HG03108 (cell line): ENCODE data around the gene CDH4.

Experiments used
- ATAC-seq: cut with Tn5 transposase; IDR thresholded peaks from one replicate; pipeline ENCODE4 v1.9.1; 2021; ENCODE audit warnings: moderate library complexity; ENCODE audit not compliant: unreplicated experiment

CDH4 gene

DNA sequence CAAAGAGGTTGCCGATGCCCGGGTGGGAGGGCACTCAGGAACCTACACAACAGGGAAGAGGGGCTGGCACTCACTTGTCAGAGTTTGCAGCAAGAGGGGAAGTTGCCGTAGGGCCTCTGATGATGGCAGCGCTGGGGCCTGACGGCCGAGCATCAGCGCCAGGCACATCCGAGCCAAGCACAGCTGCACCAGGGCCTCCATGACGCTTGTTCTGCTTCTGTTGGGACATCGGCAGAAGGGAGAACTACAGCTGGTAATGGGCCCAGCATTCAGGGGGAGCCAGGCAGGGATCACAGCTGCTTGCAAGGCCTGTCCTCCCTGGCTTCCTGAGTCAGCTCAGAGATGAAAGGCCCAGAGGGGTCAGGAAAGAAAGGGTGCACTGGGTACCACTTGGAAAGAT lies 367.7 kb downstream of the CDH4 start:
- ATAC-seq, result no peak

DNA sequence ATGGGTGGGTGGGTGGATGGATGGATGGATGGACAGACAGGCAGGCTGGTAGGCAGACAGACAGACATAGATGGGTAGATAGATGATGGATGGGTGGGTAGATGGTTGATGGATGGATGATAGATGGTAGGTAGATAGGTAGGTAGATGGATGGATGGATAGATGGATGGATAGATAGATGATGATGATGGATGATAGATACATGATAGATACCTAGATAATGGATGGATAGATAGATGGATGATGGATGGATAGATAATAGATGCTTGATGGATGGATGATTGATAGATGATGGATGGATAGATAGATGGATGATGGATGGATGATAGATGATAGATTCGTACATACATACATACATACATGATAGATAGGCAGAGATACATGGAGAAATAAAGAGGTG lies 368.1 kb downstream of the CDH4 start:
- no peak for ATAC-seq

DNA sequence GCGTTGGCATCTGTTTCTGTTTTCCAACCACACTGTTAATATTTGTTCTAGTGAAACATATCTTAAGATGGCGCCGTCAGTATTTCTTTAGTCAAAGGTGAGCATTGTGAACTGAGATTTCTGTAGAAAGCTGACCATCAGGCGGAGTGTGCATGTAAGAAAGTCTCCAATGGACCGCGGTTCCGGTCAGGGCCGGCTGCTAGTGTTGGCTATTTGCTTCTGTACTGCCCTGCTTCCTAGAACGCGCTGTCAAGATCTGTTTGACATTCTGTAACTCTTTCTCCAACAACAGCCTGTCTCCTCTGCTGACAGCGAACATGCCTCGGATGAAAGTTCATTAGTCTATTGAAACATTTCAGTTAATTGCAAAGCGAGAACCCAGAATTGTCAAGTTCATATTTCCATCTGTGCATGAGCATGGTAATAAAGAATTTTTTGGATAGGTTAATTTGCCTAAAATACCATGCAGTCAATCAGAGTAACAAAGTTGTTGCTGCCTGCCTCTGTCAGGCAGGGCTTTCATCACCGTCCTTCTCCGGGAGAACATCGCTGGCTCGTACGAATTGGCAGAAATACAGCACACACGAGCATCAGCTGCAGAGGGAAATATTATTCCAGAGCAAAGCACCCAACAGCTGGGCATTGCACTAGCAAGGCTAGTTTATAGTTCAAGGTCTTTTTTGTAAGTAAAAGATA lies 369.1 kb downstream of the CDH4 start:
- ATAC-seq, result no peak

DNA sequence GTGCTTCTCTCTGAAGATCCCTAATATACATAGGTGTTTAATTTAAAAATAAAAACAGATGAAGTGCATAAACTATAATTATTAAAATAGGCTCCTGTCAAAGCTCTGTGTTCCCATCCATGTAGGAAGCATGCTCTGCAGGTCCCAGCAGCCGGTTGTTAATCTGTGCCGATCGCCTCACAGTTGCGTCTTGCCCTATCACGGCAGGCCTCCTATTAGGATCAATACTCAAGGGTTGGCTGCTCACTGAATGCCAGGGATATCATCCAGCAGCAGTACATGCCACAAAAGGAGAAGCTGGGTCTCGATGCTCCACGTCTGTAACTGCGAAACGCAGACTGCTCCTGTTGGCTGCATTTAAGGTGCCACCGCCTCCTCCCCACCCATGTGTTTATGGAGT lies 369.8 kb downstream of the CDH4 start:
- ATAC-seq, result no peak

DNA sequence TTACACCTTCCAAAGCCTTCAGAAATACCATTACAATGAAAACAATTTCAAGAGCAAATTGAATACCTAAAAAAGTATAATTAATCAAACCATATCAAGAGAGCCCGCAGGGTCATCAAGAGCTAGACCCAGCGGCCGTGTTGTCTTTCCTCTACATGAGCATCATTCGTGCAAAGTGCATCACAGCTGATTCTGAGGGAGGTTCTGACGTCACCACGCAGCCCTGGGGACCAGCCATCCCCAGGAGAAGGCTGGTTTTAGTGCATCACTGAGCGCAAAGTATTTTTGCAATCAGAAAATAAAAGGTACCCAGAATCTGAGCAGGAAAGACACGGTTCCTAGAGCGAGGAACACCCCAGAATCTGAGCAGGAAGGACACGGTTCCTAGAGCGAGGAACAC lies 371.4 kb downstream of the CDH4 start:
- no peak for ATAC-seq

DNA sequence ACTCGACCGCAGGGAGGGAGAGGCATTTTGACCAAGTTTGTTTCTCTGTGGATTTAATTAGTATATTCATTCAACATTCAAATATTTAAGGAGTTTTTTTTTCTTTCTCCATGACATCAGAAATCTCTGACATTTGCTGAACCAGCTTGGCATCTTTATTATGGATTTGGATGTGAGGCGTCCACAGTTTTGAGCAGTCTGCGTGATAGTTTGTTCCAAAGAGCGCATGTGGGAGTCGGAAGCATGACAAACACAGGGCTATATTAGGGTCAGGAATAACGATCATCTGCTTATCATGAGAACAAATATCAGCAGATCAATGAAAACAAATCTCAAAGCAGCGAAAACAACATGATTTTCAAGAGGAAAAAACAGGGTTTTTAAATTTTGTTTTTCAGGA lies 373.2 kb downstream of the CDH4 start:
- no peak for ATAC-seq

DNA sequence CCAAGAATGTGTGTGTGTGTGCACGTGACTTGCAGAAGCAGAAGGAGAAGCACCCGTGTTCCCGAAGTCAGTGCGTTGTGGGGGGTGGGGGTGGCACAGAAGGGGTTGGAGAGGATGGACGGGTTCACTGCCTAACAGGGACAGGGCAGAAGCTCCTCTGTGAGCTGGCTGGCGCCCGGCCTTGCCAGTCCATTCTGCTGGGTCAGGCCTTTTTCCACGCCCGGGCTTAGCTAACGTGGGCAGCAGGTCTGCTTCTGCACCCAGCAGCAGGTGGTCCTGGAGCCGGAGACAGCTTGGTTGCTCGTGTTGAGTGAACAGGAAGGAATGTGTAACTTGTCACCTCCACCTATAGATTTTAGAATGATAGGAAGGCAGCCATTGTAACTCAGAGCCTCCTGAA lies 374.4 kb downstream of the CDH4 start:
- no peak for ATAC-seq

DNA sequence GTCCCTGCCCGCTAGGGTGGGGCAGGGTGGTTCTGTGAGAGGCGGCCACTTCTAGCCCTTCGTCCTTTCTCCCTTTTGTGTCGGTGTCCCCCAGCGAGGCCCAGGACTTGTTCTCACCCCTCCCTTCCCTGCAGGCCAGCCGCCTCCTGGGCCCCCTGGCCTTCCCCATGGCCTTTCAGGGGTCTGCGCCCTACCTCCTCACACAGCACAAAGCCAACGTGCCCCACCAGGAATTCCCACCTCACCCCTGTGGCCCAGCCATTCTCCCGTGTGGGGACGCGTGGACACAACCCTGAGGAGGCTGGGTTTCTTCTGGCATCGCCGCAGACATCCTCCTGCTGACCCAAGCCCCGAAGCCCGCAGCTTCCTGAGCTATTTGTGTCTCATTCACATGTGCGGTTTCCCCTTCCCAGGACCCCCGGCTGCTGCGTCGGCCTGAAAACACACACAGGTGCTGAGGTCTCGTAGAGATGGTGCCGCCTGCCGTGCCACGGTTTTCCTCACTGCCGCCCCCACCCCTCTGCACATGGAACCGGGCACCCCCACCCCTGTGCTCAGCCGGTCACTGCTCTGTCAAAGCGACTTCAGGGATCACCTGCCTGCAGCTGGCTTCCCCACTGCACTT lies 375.8 kb downstream of the CDH4 start:
- no peak for ATAC-seq

DNA sequence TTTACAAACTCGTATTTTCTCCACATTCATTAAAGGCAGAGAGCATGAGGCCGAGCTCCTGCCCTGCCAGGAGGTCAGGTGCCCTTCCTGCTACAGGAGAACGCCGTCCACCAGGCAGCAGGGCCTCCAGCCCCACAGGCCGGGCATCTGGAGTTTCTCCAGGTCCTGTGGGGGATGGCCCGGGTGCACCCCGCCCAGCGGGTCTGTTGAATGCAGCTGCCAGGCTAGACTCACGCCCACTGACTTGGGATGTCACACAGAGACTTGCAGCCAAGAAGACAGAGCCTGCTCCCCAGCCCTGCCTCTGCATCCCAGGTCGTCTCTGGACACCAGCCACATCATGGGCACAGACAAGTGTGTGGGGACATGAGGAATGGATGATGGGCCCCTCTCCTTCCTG lies 376.4 kb downstream of the CDH4 start:
- no peak for ATAC-seq

DNA sequence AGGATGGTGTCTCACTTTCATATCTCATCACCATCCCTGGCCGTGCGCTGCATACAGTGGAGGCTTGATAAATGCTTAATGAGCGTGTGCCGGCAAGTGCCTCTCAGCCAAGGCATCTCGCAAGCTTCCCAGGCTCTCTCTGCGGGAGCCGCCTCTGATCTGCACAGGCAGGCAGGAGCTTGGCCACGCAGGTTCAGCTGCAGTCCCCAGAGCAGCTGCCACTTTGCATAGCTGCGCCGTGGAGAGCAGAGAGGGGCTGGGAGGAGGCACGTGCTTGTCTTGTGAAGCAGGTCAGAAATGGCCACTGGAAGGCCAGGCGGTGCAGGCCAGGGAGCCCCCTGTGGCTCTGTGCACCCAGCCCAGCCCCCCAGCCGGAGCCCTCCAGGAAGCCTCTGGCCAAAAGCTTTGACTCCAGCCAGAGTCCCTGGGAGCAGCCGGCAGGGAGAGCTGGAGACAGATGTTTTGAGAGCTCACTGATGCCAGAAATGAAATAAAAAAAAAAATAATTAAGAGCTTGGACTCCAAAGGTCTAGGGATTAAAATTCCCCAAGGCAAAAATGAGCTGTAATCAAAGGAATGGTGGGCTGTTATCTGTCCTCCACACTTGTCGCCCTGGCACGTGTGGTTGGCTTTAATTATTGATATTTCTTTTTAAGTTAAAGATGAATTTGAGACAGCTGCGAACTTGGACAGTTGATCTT lies 377.0 kb downstream of the CDH4 start:
- ATAC-seq, result no peak

DNA sequence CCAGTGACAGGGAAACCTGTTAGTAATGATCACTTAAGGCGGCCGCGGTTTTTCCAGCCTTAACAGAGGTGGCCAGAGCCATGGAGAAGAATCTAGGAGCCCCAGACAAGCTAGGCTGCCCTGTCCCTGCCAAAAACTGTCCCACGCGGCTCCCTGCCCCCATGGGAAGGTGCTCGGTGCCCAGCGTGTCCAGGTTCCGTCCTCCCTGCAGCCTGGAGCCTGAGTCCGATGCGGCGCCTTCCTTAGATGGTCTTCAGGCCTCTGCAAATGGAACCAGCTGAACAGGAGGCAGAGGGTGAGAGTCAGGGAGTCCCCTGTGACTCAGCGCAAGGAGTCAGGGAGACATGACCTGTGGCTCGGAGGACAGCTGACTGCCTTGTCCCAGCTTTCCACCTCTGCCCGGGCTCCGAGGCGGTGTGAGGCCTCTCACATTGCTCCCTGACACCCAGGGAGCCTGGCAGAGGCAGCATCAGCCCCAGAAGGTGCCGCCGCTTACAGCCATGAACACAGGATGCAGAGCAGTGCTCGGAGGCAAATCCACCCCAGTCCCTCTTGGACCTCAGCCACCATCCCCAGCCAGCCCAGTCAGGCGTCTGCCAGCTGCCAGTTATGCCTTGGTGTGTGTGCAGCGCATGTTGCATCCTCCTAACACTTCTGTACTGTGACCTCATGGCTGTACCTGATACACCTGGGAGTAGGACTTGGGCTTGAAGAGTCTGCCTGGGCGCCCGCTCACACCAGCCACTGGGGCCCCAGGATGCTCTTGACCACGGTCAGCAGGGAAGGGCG lies 377.7 kb downstream of the CDH4 start:
- ATAC-seq, result no peak

DNA sequence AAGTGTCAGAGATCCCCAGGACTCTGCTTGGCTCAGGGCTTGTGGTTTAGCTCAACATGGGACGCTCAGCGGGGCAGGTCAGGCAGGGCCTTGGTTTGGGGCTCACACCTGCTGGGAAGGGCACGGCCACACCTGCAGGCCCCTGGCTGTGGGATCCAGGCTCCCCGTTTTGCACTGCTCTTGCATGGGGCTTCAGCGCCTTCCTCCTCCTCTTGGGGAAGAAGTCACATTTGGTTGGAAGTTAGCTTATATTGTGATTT lies 378.3 kb downstream of the CDH4 start:
- no peak for ATAC-seq

DNA sequence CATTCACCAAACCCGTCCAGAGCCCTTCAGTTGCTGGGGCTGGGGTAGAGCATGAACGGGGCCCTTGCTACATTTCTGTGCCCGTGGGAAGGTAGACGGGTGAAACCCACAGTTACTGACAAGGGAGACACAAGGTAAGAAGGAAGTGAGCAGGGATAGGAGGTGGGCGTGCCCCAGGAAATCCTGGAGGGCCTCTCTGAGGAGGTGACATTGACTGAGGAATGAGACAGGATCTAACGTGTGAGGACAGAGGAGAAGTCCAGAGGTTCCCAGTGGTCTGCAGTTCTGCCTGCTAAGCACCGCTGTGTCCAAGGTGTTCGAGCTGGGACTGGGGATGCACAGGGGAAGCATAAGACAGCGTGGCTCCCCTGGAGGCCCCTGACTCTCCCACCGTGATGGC lies 378.8 kb downstream of the CDH4 start:
- no peak for ATAC-seq

DNA sequence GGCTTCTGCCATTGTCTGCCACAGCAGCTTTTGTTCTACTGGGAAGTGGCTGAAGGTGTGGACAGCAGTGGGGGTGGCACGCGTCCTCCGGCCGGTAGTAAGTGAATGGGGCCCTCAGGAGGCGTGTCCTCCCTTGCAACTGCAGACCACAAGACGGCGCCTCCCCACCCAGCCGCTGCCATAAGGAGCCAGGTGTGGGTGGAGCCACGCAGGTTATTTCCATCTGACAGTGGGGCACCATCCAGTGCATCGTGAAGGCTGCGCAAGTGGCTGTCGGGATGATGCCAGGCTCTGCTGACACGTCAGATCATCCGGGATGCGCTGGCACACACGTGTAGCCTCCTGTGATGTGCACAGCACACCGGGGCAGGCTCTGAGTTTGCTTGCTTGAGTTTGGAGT lies 379.7 kb downstream of the CDH4 start:
- no peak for ATAC-seq

DNA sequence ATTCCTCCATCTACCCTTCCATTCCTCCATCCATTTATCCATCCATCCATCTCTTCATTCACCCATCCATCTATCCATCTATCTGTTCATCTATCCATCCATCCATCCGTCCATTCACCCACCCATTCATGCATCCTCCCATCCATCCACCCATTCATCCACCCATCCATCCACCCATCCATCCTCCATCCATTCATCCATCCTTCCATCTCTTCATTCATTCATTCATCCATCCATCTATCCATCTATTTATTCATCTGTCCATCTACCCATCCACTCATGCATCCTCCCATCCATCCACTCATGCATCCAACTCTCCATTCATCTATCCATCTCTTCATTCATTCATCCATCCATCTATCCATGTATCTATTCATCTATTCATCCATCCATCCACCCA lies 380.9 kb downstream of the CDH4 start:
- ATAC-seq, result no peak

DNA sequence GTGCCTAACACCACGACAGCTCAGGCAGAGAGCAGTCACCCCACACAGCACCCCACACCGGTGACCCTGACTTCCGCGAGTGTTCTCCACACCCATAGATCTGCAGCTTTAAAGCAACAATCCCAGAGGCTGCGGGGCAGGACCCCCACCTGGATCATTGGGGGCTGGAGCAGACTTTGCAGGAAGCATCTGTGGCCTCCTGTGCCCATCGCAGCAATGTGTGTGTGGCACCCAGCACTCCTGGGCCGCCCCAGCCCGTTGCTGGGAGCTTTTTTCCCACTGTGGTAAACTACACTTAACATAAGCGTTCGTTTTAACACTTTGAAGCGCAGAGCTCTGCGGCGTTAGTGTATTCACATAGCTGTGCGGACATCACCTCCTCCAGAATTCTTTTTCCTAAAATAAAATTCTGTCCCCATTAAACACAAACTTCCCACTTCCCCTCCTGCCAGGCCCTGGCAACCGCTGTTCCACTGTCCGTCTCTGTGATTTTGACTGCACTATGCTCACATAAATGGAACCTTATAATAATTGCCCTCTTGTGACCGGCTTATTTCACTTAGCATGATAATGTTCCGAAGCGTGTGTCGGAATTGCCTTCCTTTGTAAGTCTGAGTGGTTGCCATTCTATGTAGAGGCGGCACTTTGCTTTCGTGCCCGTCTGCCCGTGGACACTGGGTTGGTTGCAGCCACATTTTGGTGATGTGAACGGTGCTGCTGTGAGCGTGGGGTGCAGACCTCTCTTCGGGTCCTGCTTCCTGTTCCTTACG lies 382.5 kb downstream of the CDH4 start:
- ATAC-seq, result no peak

DNA sequence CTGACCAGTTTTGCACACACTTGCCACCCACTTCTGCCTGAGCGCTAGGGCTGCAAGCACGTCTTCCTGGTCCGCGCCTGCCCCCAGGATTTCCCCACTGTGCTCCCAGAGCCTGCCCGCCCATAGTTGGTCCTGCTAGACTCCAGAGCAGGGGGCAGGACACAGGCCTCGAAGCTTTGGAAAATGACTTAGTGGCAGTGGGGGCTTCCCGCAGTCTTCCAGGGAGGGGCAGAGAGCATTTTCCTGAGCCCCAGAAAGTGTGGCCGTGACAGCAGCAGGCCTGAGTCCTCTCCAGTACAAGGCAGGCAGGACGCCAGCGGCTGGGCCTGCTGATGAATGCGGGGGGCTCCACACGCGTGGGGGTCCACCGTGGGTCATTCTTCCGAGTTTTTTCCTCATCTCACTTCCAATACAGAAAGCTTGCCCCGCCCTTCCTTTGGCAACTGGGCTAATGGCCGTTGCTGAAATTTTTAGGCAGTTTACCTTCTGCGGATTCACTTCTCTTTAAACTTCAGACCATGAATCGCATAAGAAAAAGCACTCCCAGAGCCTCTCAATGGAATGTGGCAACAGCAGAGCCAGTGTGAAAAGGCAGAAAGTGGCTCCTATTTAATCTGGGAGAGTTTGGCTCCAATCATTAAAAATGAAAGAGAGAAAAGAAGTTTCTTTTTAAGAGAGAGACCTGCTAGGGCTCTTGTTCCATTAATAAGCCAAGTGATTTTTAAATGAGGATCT lies 383.8 kb downstream of the CDH4 start:
- ATAC-seq, result no peak

DNA sequence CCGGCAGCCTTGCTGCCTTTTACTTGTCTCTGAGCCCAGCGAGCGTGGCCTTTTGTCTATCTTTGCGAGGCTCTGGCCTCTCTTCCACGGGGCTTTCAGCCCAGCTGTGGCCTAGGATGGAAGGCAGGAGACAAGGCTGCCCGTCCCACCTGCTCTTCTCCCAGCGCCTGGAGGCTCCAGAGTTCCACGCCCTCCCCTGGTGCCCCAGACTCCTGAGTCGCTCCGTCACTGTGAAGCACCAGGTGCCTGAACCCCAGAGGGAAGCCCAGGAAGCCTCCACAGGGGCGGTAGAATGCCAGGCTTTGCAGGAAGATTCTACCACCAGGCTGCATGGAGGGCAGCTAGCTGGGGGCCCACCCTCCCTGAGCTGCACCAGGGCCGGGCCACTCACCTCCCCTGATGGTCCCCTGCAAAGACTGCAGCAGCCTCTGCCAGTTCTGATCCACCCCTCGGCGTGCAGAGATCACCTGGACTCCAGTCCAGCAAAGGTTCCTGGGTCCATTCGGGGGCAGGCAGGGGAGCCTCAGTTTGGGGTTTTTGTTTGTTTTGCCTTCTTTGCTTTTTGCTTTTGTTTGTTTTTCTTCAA lies 384.6 kb downstream of the CDH4 start:
- no peak for ATAC-seq

DNA sequence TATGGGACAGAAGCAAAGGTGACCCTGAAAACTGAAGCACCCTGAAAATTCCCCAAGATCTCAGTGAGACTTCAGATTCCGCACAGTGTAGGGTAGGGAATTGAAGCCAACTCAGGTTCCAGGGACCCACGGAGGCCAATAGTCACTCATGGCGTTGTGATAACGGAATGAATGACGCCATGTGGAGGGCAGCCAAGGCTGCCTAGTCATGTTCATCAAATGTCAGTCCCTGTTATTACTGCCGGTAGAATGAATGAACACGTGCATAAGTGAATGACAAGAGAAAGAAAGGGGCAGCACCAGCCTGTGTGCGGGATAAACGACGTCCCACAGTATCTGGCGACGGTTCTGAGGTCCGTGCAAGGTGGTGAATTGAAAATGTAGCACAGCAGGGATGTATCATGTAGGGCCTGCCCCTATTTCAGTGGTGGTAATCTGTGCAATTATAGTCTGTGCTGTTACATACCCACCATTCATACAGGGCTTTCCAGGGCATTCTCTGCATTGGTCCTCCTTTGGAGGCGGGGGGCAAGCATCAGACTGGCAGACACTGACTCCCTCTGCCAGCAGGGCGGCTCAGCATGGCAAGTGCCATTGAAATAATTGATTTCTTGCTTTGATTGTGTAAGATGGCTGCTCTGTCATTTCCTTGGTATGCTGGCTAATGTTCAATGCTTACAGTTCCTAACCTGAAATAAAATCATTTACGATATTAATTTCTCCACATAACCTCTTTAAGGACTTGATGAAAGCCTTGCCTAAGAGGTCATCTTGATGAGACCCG lies 386.9 kb downstream of the CDH4 start:
- no peak for ATAC-seq
